GM12878 (cell line): ENCODE data around the gene HSPB8. TPM values are rescaled to one million over a fixed set of nuclear protein-coding genes. Genes with fewer than 3 reads are reported as not detected.

Experiments used
- MXI1 ChIP-seq: fragments of 150-350 bp; IDR thresholded peaks from 2 replicates; pipeline ENCODE4 v1.6.1; 2011; ENCODE audit warnings: low read depth, mild to moderate bottlenecking, inconsistent platforms, low read length, improper control_type of control experiment
- TBL1XR1 ChIP-seq: IDR thresholded peaks from 2 replicates; pipeline ENCODE4 v1.6.1; 2012; ENCODE audit warnings: low read depth, low read length, improper control_type of control experiment
- ZZZ3 ChIP-seq: IDR thresholded peaks from 2 replicates; pipeline ENCODE4 v1.6.1; 2011; ENCODE audit warnings: low read depth; ENCODE audit not compliant: control insufficient read depth, insufficient read length
- polyA plus RNA-seq, 11 experiments: library from polyadenylated mRNA; depleted of rRNA in 4 of 11; unstranded in 6 of 11; stranded (reverse) in 5 of 11; fragments of >200 nt; fragmentation: Nextera tagmentation in 4 of 11; fragmentation: Illumina TruSeq in 1 of 11; extraction: Ambion mirVana in 4 of 11; extraction: Trizol in 1 of 11; gene quantifications; 1 replicate in 1 of 11; 2 replicates in 10 of 11; pipeline versions ENCODE4 v1.2.1 to v1.2.3, GENCODE V29; 2011 to 2016; ENCODE audit warnings: inconsistent platforms in 2 of 11, missing spikeins in 2 of 11, low read depth in 1 of 11
- total RNA-seq, 4 experiments: library from RNA; depleted of rRNA in 3 of 4; stranded (reverse); fragments of >200 nt in 3 of 4; fragmentation: Illumina TruSeq in 1 of 4; extraction: Trizol in 1 of 4; gene quantifications; 2 replicates each; pipeline versions ENCODE4 v1.2.1 to v1.2.3, GENCODE V29; 2013 to 2021
- TF ChIP-seq, protein P1 (sequence below): fragments of 450-650 bp; IDR thresholded peaks from 2 replicates; pipeline ENCODE4 v1.6.1; 2017; ENCODE audit warnings: mild to moderate bottlenecking, moderate library complexity
- TF ChIP-seq, protein P2 (sequence below), 3 experiments: IDR thresholded peaks in 2 of 3; conservative IDR thresholded peaks in 1 of 3; 2 replicates each; pipeline ENCODE4 v1.5.1; 2011; ENCODE audit warnings: low read depth in 3 of 3, low read length in 3 of 3, mild to moderate bottlenecking in 3 of 3, control low read depth in 2 of 3, moderate library complexity in 2 of 3, inconsistent platforms in 1 of 3, mixed read lengths in 1 of 3; ENCODE audit not compliant: control insufficient read depth in 2 of 3, insufficient read depth in 1 of 3; ENCODE audit errors: extremely low read depth in 1 of 3
- TF ChIP-seq, protein P3 (sequence below): fragments of 450-650 bp; IDR thresholded peaks from 2 replicates; pipeline ENCODE4 v1.6.1; 2016; ENCODE audit warnings: mild to moderate bottlenecking

Gene HSPB8
- total and polyA plus RNA-seq, 10 of the 15 experiments (the other 5 are each of a cell fraction or from before 2014, with no cell fraction given): 0.10 TPM; not detected in 9

DNA sequence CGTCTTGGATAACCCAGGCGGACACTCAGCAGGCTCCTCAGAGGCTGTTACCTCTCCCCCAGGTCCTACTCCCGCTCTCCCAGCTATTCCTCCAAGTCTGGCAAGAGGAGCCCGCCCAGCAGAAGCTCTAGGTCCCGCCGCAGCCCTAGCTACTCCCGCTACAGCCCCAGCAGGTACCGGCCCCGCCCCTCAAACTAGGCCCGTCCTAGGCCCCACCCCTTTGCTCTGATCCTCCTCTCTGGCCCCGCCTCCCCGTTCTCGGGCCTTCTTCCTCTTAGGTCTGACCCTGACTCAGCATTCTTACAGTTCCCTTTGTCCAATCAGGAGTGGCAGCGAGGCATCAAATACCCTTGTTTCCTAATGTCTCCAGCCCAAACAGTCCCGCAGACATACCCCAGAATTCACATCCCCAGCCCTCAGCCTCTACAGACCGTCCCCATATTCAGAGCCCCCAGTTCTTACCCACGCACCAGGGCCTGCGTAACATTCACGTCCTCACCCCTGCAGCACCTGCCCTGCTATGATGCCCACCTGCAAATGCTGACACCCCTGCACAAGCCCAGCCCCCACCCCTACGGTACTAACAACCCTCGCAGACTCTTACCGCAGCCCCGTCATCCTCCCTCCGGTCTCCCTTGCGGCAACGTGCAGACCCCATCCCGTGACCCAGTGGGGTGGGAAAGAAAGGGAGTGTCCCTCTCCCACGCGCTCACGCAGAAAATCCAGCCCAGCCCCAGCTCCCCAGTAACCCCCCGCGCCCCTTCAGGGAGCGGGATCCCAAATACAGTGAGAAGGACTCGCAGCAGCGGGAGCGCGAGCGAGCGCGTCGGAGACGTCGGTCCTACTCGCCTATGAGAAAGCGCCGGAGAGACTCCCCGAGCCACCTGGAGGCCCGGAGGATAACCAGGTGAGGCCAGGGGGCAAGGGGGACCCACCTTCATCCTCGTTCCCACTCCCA is 25.0 kb upstream of the HSPB8 start (continued):
- TF ChIP-seq, protein P1, sequence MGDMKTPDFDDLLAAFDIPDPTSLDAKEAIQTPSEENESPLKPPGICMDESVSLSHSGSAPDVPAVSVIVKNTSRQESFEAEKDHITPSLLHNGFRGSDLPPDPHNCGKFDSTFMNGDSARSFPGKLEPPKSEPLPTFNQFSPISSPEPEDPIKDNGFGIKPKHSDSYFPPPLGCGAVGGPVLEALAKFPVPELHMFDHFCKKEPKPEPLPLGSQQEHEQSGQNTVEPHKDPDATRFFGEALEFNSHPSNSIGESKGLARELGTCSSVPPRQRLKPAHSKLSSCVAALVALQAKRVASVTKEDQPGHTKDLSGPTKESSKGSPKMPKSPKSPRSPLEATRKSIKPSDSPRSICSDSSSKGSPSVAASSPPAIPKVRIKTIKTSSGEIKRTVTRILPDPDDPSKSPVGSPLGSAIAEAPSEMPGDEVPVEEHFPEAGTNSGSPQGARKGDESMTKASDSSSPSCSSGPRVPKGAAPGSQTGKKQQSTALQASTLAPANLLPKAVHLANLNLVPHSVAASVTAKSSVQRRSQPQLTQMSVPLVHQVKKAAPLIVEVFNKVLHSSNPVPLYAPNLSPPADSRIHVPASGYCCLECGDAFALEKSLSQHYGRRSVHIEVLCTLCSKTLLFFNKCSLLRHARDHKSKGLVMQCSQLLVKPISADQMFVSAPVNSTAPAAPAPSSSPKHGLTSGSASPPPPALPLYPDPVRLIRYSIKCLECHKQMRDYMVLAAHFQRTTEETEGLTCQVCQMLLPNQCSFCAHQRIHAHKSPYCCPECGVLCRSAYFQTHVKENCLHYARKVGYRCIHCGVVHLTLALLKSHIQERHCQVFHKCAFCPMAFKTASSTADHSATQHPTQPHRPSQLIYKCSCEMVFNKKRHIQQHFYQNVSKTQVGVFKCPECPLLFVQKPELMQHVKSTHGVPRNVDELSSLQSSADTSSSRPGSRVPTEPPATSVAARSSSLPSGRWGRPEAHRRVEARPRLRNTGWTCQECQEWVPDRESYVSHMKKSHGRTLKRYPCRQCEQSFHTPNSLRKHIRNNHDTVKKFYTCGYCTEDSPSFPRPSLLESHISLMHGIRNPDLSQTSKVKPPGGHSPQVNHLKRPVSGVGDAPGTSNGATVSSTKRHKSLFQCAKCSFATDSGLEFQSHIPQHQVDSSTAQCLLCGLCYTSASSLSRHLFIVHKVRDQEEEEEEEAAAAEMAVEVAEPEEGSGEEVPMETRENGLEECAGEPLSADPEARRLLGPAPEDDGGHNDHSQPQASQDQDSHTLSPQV: no peak
- TF ChIP-seq ZZZ3 (no peak), TBL1XR1 (no peak), MXI1 (no peak)
- TF ChIP-seq, protein P2, sequence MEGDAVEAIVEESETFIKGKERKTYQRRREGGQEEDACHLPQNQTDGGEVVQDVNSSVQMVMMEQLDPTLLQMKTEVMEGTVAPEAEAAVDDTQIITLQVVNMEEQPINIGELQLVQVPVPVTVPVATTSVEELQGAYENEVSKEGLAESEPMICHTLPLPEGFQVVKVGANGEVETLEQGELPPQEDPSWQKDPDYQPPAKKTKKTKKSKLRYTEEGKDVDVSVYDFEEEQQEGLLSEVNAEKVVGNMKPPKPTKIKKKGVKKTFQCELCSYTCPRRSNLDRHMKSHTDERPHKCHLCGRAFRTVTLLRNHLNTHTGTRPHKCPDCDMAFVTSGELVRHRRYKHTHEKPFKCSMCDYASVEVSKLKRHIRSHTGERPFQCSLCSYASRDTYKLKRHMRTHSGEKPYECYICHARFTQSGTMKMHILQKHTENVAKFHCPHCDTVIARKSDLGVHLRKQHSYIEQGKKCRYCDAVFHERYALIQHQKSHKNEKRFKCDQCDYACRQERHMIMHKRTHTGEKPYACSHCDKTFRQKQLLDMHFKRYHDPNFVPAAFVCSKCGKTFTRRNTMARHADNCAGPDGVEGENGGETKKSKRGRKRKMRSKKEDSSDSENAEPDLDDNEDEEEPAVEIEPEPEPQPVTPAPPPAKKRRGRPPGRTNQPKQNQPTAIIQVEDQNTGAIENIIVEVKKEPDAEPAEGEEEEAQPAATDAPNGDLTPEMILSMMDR (IDR thresholded peaks at IDR 0.05 in 2 of 3, conservative IDR thresholded peaks at IDR 0.05 in 1 of 3; ENCODE audit: control insufficient read depth in 2 of 3, extremely low read depth in 1 of 3, insufficient read depth in 1 of 3, low read depth in 3 of 3, low read length in 3 of 3): no peak
- TF ChIP-seq, protein P3, sequence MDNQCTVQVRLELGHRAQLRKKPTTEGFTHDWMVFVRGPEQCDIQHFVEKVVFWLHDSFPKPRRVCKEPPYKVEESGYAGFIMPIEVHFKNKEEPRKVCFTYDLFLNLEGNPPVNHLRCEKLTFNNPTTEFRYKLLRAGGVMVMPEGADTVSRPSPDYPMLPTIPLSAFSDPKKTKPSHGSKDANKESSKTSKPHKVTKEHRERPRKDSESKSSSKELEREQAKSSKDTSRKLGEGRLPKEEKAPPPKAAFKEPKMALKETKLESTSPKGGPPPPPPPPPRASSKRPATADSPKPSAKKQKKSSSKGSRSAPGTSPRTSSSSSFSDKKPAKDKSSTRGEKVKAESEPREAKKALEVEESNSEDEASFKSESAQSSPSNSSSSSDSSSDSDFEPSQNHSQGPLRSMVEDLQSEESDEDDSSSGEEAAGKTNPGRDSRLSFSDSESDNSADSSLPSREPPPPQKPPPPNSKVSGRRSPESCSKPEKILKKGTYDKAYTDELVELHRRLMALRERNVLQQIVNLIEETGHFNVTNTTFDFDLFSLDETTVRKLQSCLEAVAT: no peak
- TF ChIP-seq, all 136 proteins: peak for 0
